Panc1 (cell line): Measurements from ENCODE around the gene ITGB5. TPM values are rescaled to one million over a fixed set of nuclear protein-coding genes. Genes with fewer than 3 reads are reported as not detected.

Experiments
- ATAC-seq: fragments of 200-7000 bp; cut with Tn5 transposase; 2 replicates; pipeline ENCODE4 v1.9.1; 2020; ENCODE audit warnings: mild to moderate bottlenecking, moderate library complexity
- BruUV-seq: library from RNA; stranded (reverse); fragments of 400-500 nt; replicated peaks from 2 replicates; lab custom pipeline; 2021; lab: Mats Ljungman, UMichigan
- CTCF ChIA-PET: fragments of 300-600 bp; sonication (Branson Sonifier 250); formaldehyde crosslinking; loops from one replicate; lab custom pipeline; 2022; ENCODE audit warnings: antibody characterized with exemption; lab: Charles Lee
- POLR2A ChIA-PET: fragments of 300-600 bp; sonication (Branson Sonifier 250); formaldehyde crosslinking; loops from one replicate; lab custom pipeline; 2022; ENCODE audit warnings: antibody characterized with exemption; lab: Charles Lee
- DNase-seq: peaks from one replicate; pipeline ENCODE4 v3.0.0-alpha.2; 2010; ENCODE audit warnings: low read depth, low spot score
- H3K27ac ChIP-seq: 2 replicates; pipeline ENCODE4 v1.5.1; 2011; ENCODE audit warnings: mild to moderate bottlenecking, low read length, inconsistent platforms
- H3K27me3 ChIP-seq: fragments of 200-500 bp; sonication (Bioruptor generic); 2 replicates; pipeline ENCODE4 v1.6.0; 2014; ENCODE audit warnings: low read length, inconsistent platforms; ENCODE audit not compliant: control insufficient read depth, insufficient read depth
- H3K36me3 ChIP-seq: fragments of 200-500 bp; sonication (Bioruptor generic); 2 replicates; pipeline ENCODE4 v1.5.1; 2014; ENCODE audit warnings: inconsistent platforms, mild to moderate bottlenecking, low read length, moderate library complexity; ENCODE audit not compliant: control insufficient read depth, insufficient read depth
- H3K4me1 ChIP-seq: 2 replicates; pipeline ENCODE4 v1.5.1; 2011; ENCODE audit warnings: inconsistent platforms, mild to moderate bottlenecking, low read length, moderate library complexity; ENCODE audit not compliant: control insufficient read depth, insufficient read depth
- H3K4me3 ChIP-seq, 2 experiments: 2 replicates each; pipeline ENCODE4 v1.5.1; 2011 to 2012; ENCODE audit warnings: low read depth in 2 of 2, low read length in 2 of 2, mild to moderate bottlenecking in 2 of 2, inconsistent platforms in 1 of 2, moderate library complexity in 1 of 2
- H3K9me3 ChIP-seq: fragments of 200-500 bp; sonication (Bioruptor generic); 2 replicates; pipeline ENCODE4 v1.5.1; 2014; ENCODE audit warnings: low read depth, mild to moderate bottlenecking, inconsistent platforms, low read length, moderate library complexity; ENCODE audit not compliant: control insufficient read depth, insufficient read depth
- POLR2AphosphoS5 ChIP-seq: IDR thresholded peaks from 2 replicates; pipeline ENCODE4 v1.6.1; 2012; ENCODE audit warnings: mild to moderate bottlenecking, low read depth, low read length, moderate library complexity
- SIN3A ChIP-seq: IDR thresholded peaks from 2 replicates; pipeline ENCODE4 v1.6.1; 2012; ENCODE audit warnings: low read depth, mild to moderate bottlenecking, low read length, moderate library complexity, borderline replicate concordance; ENCODE audit not compliant: insufficient read depth
- TCF7L2 ChIP-seq: IDR thresholded peaks from 2 replicates; pipeline ENCODE4 v1.6.1; 2011; ENCODE audit warnings: mild to moderate bottlenecking, low read depth, low read length, inconsistent platforms
- in situ Hi-C: cut with HindIII; loops from 2 replicates; pipeline ENCODE4 v1.10.0; 2016; ENCODE audit warnings: low sequenced_read_pairs, low pct_unique_long_range_greater_than_20kb
- intact Hi-C: fragments of 100-400 bp; cut with micrococcal nuclease; formaldehyde crosslinking; loops from one replicate; pipeline ENCODE4 v1.10.0; 2022; ENCODE audit not compliant: unreplicated experiment
- total RNA-seq: library from RNA; stranded (reverse); gene quantifications from one replicate; pipeline ENCODE4 v1.2.1, GENCODE V29; 2021; ENCODE audit not compliant: unreplicated experiment
- TF ChIP-seq, protein P1 (sequence below): fragments of 450-650 bp; IDR thresholded peaks from 2 replicates; pipeline ENCODE4 v1.5.1; 2017; ENCODE audit warnings: mild to moderate bottlenecking
- TF ChIP-seq, protein P2 (sequence below), 2 experiments: IDR thresholded peaks; 2 replicates each; pipeline ENCODE4 v1.6.1; 2011 to 2012; ENCODE audit warnings: low read depth in 2 of 2, control low read depth in 1 of 2, low read length in 1 of 2, mild to moderate bottlenecking in 1 of 2, moderate library complexity in 1 of 2; ENCODE audit not compliant: insufficient read depth in 1 of 2

Gene ITGB5
- total RNA-seq, 1 experiment from 2014 or later, result 446 TPM

DNA sequence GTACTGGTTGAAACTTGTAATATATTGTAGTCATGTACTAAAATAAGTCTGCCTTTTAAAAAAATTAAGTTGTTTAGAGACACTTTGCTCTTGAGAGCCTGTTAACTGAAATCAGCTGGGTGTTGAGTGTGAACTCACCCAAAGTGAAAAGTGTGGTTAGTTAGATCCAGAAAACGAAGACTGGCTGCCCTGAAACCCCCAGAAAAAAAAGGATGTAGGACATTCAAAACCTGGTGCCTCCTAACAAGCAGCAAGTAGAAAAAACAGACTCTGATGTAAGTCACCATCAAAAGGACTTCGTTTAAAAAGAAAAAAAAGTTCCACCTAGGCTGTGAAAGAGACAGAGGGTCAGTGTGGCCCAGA is 116.1 kb downstream of the ITGB5 start:
- ChIA-PET CTCF (interaction anchor here (0.9 kb wide), 1 partner anchor 15 kb away, joined by 3 read pairs; no protein-coding TSS in a partner anchor), POLR2A (interaction anchor here (0.6 kb wide), 1 partner anchor 212 kb away, joined by 3 read pairs; no protein-coding TSS in a partner anchor)
- H3K27ac ChIP-seq, result no peak overlapping the region
- intact Hi-C loops, result no loop called here
- H3K4me3 ChIP-seq, result no peak overlapping the region
- H3K9me3 ChIP-seq, result no peaks in the 10 kb centered on the region
- no TSS peak for BruUV-seq
- no peak for ATAC-seq
- no peaks in the 10 kb centered on the region for H3K27me3 ChIP-seq
- DNase-seq, result no peak
- TF ChIP-seq POLR2AphosphoS5, result no peak
- TF ChIP-seq, protein P1, sequence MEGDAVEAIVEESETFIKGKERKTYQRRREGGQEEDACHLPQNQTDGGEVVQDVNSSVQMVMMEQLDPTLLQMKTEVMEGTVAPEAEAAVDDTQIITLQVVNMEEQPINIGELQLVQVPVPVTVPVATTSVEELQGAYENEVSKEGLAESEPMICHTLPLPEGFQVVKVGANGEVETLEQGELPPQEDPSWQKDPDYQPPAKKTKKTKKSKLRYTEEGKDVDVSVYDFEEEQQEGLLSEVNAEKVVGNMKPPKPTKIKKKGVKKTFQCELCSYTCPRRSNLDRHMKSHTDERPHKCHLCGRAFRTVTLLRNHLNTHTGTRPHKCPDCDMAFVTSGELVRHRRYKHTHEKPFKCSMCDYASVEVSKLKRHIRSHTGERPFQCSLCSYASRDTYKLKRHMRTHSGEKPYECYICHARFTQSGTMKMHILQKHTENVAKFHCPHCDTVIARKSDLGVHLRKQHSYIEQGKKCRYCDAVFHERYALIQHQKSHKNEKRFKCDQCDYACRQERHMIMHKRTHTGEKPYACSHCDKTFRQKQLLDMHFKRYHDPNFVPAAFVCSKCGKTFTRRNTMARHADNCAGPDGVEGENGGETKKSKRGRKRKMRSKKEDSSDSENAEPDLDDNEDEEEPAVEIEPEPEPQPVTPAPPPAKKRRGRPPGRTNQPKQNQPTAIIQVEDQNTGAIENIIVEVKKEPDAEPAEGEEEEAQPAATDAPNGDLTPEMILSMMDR, result no peak
- peaks cover 17% of the 10 kb centered on the region for H3K4me1 ChIP-seq
- no peaks in the 10 kb centered on the region for H3K36me3 ChIP-seq
- in situ Hi-C loops, result no loop called here

DNA sequence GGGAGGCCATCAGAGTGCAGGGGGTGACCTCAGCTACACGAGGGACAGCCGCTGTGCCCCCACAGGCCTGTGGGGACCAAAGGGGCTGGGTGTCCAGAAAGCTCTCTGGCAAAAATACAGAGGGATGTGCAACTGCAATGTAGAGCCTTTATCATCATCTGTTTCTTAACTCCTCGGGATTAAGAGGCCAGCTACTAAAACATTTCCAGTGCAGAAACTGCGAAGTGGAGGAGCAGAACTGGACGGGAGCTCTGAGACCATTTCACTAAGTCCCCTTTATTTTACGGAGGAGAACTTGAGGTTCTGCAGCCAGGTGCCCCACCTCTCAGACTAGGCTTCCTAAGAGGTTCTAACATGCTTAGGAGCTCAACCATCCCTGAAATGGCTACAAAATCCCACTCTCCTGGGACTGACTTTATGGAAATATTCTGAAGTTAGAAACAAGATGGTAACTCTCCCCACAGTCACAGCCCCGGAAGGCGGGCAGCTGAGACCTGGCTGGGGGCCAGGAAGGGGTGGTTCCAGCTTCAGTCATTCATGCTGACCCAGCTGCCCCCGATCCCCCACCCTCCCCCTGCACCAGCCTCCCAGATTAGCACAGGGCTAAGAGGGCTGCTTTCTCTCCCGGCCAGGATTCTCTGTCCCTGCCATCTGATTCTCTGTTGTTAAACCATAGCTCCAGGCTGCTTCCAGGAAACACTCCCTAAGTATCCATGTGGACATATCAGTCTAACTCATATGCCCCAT is 116.7 kb downstream of the ITGB5 start:
- ATAC-seq (no peak), DNase-seq (no peak)
- in situ Hi-C loops (no loop called here), intact Hi-C loops (no loop called here)
- ChIA-PET CTCF (interaction anchor here (0.9 kb wide), 1 partner anchor 16 kb away, joined by 3 read pairs; no protein-coding TSS in a partner anchor), POLR2A (interaction anchor here (0.6 kb wide), 1 partner anchor 212 kb away, joined by 3 read pairs; no protein-coding TSS in a partner anchor)
- no TSS peak for BruUV-seq
- H3K9me3 ChIP-seq, result no peaks in the 10 kb centered on the region
- TF ChIP-seq, protein P1, result no peak
- no peak for TF ChIP-seq POLR2AphosphoS5
- TF ChIP-seq SIN3A, result no peak
- no peak for TF ChIP-seq TCF7L2
- TF ChIP-seq, protein P2, sequence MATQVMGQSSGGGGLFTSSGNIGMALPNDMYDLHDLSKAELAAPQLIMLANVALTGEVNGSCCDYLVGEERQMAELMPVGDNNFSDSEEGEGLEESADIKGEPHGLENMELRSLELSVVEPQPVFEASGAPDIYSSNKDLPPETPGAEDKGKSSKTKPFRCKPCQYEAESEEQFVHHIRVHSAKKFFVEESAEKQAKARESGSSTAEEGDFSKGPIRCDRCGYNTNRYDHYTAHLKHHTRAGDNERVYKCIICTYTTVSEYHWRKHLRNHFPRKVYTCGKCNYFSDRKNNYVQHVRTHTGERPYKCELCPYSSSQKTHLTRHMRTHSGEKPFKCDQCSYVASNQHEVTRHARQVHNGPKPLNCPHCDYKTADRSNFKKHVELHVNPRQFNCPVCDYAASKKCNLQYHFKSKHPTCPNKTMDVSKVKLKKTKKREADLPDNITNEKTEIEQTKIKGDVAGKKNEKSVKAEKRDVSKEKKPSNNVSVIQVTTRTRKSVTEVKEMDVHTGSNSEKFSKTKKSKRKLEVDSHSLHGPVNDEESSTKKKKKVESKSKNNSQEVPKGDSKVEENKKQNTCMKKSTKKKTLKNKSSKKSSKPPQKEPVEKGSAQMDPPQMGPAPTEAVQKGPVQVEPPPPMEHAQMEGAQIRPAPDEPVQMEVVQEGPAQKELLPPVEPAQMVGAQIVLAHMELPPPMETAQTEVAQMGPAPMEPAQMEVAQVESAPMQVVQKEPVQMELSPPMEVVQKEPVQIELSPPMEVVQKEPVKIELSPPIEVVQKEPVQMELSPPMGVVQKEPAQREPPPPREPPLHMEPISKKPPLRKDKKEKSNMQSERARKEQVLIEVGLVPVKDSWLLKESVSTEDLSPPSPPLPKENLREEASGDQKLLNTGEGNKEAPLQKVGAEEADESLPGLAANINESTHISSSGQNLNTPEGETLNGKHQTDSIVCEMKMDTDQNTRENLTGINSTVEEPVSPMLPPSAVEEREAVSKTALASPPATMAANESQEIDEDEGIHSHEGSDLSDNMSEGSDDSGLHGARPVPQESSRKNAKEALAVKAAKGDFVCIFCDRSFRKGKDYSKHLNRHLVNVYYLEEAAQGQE (IDR thresholded peaks at IDR 0.05; ENCODE audit: insufficient read depth in 1 of 2, low read depth in 2 of 2, low read length in 1 of 2), result no peak
- H3K27me3 ChIP-seq, result no peaks in the 10 kb centered on the region
- peaks cover 17% of the 10 kb centered on the region for H3K4me1 ChIP-seq
- H3K27ac ChIP-seq, result no peak overlapping the region
- no peak overlapping the region for H3K4me3 ChIP-seq
- no peaks in the 10 kb centered on the region for H3K36me3 ChIP-seq
